ENCODE results near the gene PTPRN2.
"Not testable (repeated sequence)": the region's sequence is repeated elsewhere in the genome, so short reads cannot be mapped to it uniquely, and the experiment has no call there.

Gene PTPRN2

DNA sequence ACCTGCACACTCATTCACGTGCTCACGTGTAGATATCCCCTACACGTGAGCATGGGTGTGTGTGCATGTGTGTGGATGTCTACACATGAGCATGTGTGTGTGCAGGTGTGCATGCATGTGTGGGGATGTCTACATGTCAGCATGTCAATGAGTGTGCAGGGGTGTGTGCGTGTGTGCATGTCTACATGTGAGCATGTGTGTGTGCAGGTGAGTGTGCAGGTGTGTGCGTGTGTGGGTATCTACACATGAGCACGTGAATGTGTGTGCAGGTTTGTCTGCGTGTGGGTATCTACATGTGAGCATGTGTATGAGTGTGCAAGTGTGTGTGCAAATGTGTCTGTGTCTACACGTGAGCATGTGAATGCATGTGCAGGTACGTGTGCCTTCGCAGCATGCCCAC lies 274.8 kb downstream of the PTPRN2 start:
- H3K4me3 ChIP-seq (ENCODE audit: low read depth, low read length), result no peak overlapping the region

DNA sequence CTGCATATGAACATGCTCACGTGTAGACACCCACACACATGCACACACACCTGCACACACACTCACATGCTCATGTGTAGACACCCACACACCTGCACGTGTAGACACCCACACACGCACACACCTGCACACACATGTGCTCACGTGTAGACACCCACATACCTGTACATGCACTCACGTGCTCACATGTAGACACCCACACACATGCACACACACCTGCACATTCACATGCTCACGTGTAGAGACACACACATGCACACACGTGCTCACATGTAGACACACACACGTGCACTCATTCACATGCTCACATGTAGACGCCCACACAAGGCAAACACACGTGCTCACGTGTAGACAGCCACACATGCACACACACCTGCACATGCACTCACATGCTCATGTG lies 275.8 kb downstream of the PTPRN2 start:
- H3K4me3 ChIP-seq (ENCODE audit: low read depth, low read length), result no peak overlapping the region

DNA sequence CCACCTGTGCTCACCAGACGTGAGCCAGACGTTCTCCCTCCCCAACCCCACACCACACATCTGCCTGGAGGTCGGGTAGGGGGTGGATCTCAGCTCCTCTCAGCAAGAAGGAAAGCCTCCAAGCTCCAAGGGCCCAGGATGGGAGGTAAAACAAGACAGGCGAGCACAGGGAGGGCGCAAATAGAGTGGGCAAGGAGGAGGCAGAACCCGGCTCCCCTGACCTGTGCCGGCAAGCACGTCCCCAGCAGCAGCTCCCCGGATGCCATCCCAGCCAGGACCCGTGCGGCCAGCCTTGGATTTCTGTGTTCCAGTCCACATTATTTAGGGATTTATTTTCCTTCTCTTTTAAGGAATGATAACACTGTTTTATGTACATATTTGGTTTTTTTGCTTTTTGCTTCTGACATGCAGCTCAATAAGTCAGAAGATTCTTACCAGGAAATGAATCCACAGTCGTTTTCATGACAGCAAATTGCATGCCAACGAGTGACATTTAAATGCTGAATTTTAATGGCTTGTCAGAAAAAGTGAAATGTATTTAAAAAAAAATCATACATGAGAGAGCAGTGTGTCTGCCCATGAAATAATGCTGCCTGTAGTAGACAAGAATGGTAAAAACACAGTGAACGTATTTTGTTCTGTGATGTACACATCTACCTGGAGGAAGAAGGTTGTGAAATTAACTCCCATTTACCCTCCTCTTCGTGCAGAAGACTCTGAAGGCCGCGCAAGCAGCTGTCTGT lies 276.5 kb downstream of the PTPRN2 start:
- no peak overlapping the region for H3K4me3 ChIP-seq (ENCODE audit: low read depth, low read length)

DNA sequence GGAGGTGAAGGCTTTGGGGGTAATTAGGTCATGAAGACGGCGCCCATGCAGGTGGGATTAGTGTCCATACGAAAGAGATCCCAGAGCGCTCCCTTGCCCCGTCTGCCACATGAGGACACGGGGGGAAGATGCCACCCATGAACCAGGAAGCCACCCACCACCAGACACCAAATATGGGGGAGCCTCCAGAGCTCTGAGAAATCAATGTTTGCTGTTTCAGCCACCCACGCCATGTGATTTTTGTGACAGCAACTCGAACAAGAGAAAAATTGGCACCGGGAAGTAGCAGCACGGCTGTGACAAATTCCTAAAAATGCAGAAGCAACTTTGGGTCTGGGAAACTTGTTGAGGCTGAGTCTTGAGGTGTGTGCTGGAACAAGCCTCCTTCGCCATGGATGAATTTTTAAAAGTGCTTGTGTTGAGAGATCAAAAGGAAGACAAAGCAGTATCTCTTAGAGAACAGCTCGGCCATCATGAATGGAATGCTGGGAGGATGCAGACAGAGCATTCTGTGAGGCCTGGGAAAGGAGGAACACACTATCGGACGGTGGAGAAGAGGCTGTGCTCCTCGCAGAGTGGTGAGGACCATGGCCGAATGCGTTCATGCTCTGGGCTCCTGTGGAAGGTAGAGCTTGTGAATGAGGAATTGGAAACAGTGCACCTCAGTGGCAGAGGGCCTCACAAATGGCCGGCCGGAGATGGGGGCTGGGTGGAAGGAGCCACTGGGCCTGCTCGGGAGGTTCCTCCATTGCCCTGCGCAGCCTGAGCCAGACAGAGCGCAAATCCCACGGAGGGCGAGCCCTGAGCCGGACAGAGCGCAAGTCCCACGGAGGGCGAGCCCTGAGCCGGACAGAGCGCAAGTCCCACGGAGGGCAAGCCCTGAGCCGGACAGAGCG lies 277.5 kb downstream of the PTPRN2 start:
- H3K4me3 ChIP-seq (ENCODE audit: low read depth, low read length), result no peak overlapping the region

DNA sequence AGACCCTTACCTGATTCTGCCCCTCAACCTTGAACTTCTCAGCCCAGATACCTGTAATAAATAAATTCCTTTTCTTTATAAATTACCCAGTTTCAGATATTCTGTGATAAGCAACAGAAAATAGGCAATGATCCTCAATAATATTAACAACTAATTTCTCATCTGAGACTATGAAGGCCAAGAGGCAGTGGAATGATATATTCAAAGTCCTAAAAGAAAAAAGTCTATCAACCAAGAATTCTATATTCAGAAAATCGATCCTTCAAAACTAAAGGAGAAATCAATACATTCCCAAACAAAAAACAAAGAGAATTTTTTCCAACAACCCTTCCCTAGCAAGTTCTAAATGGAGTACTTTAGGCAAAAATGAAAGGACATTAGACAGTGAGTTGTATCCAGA lies 279.6 kb downstream of the PTPRN2 start:
- no peak overlapping the region for H3K4me3 ChIP-seq (ENCODE audit: low read depth, low read length)

DNA sequence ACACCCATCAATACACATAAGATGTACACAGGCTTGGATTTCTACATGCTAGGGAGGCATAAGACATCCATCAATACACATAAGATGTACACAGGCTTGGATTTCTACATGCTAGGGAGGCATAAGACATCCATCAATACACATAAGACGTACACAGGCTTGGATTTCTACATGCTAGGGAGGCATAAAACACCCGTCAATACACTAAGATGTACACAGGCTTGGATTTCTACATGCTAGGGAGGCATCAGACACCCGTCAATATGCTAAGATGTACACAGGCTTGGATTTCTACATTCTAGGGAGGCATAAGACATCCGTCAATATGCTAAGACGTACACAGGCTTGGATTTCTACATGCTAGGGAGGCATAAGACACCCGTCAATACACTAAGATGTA lies 283.6 kb downstream of the PTPRN2 start:
- not testable (repeated sequence) for H3K4me3 ChIP-seq (ENCODE audit: low read depth, low read length)

DNA sequence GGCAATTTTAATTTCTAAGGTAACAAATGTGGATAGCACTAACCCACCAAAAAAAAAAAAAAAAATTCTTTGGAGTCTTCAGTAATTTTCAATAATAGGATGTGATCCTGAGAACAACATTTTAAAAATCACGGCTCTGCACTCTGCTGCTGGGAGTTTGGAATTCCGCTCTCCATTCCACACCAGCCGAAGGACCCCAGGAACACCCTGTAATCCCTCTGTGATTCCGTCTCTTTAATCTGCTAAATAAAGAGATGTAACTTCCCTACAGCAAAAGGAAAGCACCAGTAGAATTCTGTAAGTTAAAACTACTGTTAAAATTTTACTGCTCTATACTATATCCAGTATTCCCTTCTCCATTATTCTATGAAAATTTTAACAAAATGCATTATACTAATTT lies 284.5 kb downstream of the PTPRN2 start:
- no peak overlapping the region for H3K4me3 ChIP-seq (ENCODE audit: low read depth, low read length)

DNA sequence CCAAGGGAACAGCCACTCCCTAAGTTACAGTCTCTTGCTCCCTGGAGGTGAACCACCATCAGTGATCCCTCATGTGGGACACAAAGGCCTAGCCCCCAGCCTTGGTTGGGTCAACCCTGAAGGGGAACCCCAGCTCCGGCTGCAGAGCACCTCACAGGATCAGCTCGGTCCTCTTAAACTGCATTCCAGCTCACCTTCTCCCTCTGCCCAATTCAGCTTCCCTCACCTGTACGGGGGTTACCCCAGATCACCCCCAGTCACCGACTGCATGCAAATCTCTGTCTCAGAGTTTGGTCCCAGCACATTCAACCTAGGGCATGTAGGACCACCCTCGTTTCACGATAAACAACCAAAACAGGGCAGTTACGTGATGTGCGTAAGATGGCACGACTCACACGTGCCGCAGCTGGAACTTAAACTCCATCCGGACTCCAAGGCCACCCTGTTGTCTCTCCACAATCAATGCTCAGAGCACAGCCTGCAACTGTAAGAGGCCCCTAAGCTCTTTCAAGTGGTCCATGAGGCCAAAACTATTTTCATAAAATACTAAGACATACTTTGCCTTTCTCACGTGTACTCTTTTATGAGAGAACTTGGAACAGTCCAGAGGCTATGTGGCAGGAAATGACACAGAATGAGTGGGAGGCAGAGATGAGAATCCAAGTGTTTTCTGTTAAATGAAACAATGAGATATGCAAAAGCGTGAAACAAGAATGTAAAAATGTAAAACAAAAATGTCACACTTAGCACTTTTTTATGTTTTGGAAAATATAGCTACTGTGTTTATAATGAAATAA lies 285.2 kb downstream of the PTPRN2 start:
- H3K4me3 ChIP-seq (ENCODE audit: low read depth, low read length), result no peak overlapping the region

DNA sequence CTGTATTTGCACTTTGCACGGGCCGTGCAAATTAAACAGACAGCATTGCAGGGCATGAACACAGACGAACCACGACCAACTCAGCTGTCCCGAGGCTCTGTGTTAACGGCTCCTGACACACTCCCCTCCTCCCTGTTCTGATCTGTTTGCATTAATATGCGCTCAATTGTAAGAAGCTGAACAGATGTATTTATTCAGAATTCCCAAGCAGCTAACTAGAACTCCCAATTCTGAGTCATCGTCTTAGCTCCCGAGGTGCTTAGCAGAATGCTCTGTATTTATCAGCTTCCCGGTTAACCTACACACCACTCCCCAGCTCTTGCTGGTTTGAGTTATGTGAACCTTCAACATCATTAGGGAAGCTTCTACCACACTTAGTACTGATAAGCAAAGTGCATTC lies 286.4 kb downstream of the PTPRN2 start:
- no peak overlapping the region for H3K4me3 ChIP-seq (ENCODE audit: low read depth, low read length)

DNA sequence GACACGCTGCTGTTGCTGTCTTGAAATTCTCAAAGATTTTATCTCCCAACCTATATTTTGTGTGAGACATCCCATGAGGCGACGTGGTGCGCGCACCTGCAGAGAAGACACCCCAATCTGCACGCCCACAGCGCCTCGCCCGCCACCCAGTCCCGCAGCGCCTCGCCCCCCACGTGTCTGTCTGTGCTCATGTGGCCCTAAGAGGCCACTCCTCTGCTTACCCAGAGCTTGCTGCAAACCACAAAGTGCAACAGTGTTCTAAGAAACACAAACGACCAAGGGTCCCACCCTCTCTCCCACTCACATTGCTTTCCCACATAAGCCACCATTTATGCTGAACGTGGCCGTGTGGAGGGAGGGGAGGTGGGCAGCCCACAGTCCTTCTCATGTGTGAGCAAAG lies 287.2 kb downstream of the PTPRN2 start:
- H3K4me3 ChIP-seq (ENCODE audit: low read depth, low read length), result no peak overlapping the region

DNA sequence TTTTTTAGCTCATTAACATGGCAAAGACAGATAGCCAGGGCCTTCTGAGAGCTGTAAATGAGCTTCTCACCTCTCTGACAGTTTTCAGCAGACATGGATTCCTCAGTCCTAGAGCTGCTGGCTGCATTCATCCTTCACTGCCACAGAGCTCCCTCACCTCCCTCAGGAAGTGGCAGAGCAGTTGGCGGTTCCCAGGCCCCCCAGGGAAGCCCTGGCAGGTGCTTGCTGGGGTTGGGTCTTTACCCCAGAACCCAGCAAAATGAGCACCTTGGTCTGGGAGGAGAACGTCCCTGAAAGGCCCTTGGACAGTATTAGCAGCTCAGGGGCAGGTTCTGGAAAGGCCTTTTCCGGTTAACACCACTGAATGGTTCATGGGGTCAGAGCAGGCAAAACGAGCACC lies 288.0 kb downstream of the PTPRN2 start:
- H3K4me3 ChIP-seq (ENCODE audit: low read depth, low read length), result no peak overlapping the region

DNA sequence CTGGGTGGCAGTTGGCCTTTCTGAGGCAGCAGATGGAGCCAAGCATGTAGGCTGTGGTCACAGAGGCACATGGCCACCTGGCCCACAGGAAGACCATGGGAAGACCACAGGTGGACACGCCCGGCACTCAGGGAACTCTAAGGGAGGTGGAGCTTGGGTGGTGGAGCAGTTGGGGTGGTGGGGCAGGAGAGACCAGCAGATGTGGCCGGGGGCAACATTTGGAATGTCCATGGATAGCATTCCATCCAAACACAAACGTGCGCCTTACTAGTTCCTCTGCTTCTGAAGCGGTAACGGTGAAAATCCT lies 290.9 kb downstream of the PTPRN2 start:
- H3K4me3 ChIP-seq (ENCODE audit: low read depth, low read length), result no peak overlapping the region

DNA sequence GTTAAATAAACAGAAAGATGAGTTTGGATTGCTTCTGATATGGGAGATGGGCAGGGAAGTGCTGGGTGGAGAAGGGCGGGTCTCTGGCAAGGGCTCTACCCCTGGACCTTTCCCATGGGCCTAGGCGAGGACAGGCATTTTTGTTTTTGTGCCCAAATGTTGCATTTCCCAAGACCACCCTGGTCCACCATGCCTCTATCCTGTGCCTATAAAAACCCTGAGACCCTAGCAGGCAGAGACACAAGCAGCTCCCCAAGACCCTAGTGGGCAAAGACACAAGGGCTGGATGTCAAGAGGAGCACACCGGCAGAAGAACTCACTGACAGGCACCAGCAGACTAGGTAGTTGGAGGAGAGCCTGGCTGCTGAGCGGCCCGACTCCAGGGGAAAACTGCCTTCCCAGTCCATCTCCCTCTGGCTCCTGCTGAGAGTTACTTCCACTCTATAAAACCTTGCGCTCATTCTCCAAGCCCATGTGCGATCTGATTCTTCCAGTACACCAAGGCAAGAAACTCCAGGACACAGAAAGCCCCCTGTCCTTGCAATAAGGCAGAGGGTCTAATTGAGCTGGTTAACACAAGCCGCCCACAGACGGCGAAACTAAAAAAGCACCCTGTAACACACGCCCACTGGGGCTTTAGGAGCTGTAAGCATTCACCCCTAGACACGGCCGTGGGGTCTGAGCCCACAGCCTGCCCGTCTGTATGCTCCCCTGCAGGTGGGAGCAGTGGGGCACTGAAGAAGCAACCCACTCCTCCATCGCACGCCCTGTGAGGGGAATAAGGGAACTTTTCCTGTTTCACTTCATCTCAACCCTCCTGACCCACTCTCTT lies 291.4 kb downstream of the PTPRN2 start:
- H3K4me3 ChIP-seq (ENCODE audit: low read depth, low read length), result no peak overlapping the region

DNA sequence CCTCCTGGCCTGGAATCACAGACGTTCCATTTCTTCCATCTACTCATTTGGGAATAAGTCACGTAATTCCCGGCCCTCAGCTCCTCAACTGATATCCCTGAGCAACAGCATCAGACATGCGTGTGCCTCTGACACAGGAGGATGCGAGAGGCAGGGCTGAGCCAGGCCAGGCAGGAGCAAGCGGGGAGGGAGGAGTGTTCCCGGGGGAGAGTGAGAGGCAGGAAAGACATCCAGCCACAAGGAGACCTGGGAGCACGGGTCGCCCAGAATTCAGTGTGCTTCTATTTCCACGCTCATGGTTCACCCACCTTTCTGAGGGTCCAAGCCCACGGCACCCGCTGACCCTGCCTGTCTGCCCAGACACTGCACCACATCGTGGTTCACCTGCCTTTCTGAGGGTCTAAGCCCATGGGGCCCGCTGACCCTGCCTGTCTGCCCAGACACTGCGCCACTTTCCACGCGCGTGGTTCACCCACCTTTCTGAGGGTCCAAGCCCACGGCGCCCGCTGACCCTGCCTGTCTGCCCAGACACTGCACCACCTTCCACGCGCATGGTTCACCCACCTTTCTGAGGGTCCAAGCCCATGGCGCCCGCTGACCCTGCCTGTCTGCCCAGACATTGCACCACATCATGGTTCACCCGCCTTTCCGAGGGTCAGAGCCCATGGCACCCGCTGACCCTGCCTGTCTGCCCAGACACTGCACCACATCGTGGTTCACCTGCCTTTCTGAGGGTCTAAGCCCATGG lies 293.0 kb downstream of the PTPRN2 start:
- H3K4me3 ChIP-seq (ENCODE audit: low read depth, low read length), result not testable (repeated sequence)

DNA sequence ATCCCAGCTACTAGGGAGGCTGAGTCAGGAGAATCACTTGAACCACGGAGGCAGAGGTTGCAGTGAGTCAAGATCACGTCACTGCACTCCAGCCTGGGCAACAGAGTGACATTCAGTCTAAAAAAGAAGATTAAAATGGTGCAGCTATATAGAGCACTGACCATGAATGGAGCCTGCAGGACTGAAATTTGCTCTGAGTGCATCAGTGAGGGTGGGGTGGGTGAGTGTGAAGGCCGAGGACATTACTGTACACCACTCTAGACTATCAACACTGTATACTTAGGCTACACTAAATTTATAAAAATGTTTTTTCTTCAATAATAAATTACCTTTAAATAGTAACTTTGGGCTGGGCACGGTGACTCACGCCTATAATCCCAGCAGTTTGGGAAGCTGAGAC lies 294.7 kb downstream of the PTPRN2 start:
- no peak overlapping the region for H3K4me3 ChIP-seq (ENCODE audit: low read depth, low read length)

DNA sequence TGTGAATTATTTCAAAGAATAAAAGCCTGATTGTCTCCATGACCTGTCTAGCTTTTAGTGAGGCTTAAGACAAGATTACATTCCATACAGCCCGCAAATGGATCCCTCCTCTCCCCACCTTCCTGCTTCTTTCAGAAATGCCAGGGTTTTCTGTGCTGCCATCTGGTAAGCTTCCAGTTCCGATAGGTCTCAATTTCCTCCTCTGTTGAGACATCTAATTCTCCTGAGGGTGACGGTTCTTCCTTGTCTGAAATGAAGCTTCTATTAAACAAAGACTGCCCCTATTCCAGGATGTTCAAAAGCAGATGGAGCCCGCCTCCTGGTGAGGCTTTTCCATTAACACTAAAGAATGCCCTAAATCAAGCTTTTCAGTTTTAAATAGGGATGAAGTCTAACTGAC lies 295.6 kb downstream of the PTPRN2 start:
- H3K4me3 ChIP-seq (ENCODE audit: low read depth, low read length), result no peak overlapping the region

DNA sequence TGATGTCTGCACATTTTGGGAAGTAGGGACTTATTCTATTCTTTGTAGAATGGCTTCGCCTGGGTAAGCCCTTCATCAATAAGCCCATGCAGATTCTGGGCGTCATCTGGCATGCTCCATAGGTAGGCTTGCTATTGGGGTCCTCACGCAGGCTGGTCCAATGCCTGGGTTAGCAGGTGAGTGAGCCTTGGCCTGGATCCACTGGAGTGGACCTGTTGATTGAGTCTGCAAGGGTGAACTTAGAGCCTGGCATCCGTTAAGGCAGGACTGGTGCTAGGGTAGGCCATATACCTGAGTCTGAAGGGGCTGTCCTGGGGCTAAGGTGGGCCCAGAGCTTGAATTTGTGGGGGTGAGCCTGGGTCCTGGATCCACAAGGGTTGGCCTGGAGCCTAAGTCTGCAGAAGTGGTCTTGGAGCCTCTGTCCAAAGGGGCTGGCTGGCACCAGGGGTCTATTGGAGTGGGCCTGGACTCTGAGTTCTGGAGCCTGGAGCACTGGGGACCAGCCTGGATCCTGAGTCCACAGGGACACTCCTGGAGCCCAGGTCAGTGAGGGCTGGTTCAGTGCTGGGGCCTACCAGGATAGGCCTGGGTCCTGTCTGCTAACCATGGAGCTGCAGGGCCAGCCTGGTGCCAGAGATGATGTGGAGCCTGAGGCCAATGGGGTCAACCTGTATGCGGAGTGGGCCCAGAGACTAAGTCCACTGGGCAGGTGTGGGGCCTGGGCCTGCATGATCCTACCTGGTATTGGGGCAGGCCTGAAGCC lies 297.7 kb downstream of the PTPRN2 start:
- no peak overlapping the region for H3K4me3 ChIP-seq (ENCODE audit: low read depth, low read length)

DNA sequence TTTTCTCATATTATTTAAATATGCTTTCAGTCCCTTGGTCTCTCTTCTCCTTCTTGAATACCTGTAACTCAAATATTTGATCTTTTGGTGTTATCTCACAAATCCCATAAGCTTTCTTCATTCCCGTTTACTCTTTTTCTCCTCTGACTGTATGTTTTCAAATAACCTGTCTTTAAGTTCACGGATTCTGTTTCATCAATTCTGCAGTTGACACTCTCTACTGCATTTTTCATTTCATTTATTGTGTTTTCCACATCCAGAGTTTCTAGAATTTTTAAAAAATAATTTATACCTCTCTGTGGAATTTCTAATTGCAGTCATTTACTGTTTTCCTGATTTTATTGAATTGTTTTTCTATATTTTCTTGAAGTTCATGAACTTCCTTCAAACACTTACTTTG lies 298.4 kb downstream of the PTPRN2 start:
- no peak overlapping the region for H3K4me3 ChIP-seq (ENCODE audit: low read depth, low read length)

DNA sequence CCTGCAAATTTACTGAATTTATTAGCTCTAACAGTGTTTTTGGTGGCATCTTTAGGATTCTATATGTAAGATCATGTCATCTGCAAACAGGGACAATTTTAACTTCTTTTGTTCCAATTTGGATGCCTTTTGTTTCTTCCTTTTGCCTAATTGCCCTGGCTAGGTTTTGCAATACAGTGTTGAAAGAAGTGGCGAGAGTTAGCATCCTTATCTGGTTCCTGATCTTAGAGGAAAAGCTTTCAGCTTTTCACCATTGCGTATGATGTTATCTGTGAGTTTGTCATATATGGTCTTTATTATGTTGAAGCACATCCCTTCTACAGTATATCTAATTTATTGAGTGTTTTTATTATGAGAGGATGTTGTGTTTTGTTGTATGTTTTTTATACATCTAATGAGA lies 301.4 kb downstream of the PTPRN2 start:
- H3K4me3 ChIP-seq (ENCODE audit: low read depth, low read length), result no peak overlapping the region

Data from iPS-11a (cell line).